Inflammatory macrophage treated with lipopolysaccharide for 1 hour (primary cell): ENCODE results near the gene SERGEF.

Experiments
- DNase-seq, 2 donors: peaks; one replicate each; pipeline ENCODE4 v3.0.0-alpha.2; 2020 to 2022

SERGEF gene

DNA sequence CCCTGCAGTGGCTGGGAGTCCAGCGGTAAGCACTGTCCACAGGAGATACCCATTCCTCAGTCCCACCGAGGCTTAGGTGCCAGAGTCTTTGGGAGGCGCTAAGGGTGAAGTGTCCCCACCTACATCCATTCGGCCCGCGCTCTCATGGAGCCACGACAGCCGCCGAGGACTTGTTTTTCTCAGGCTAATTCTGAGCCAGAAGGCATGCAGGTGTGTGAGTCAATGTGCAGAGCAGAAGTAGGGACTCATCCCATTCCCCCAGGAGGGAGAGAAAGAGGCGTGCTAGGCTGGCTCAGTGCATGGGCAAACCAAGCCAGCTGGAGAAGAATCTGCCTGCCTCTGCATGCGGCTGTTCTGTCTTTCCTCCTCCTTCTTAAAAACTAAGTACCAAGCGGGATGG lies 231.6 kb downstream of the SERGEF start:
- no peak for DNase-seq

DNA sequence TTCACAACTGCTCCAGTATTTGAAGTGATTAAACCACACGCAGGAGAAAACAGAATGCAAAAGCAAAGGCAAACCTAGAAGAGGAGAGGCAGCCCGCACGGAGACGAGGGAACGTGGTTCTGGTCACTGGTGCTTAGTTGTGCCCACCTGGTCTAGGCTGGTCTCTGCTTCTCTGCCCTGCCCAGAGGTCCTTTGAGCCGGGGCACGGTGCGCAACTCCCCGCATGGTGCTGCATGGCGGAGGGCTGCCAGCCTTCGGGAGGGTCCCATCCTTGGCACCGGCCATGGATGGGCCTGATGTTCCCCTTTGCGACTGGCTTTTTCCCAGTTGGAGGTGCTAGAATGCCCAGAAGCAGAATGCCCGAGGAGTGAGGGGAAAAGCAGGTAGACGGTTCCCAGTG lies 232.2 kb downstream of the SERGEF start:
- DNase-seq = no peak

DNA sequence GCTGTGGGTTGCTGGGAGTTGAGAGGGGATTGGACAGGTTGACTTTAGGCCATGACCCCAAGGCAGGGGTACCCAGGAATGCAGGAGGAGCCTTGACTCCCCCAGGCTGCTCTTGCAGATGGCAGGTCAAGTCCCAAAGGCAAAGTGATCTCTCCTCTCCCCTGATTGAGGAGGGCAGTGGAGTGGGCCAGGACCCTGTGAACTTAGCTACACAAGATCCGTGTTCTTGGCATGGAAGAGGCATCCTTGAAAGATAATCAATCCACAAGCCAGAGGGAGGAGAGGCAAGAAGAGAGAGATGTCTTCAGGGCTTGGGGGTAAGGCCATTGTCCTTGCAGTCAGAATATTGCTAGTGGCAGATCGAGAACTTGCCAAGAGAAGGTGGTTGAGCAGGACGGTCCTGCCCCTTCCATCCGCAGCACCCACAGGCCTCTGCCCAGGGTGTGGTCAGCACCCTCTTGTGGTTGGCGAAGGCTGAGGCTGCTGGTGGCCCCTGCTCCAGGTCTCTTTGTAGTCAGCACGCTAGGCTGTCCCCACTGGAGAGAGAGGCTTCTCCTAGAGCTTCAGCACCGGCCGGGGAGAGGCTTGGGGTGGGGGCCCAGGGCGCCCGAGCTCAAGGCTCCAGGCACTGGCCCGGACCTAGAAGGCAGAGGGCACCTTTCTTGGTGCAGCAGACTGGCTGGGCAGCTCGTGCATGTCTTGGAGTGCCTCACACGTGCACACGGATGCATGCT lies 232.8 kb downstream of the SERGEF start:
- DNase-seq = no peak

DNA sequence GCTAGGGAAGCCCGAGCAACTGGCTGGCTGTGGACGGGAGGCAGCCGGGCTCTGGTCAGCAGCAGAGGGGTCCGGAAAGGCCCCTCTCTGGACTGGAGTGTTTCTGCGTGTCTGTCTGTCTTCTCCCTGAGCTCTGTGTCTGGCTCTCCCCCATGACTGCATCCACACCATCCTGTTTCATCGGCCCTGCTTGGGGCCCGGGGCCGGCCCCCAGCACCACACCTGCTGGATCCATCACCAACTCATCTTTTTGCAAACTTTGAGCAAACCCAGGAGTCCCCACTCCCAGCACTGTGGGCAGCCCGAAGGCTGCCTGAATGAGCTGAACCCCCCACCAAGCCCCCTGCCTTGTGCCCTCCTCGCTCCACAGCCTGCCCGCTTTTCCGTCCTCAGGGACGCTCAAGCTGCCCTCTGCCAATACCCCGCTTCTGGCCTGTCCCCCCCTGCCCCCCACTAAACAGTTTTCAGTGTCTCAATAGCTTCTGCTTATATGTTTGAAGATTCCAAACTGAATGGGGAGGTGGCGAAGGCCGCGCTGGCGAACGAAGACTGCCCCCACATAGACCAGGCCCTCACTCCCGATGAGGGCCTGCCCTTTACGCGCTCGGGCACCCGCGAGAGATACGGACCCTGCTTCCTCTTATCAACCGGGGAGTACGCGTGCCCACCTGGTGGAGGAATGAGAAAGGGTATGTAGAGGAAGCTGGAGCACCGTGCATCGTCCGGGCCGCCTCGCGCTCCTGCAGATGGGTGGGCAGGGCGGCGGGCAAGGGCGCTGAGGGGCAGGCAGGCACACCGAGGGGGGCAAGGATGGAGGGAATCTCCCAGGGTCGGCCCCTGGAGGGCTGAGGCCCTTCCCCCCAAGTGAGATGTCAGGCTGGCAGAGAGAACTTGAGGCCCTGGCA lies 233.6 kb downstream of the SERGEF start:
- DNase-seq = no peak

DNA sequence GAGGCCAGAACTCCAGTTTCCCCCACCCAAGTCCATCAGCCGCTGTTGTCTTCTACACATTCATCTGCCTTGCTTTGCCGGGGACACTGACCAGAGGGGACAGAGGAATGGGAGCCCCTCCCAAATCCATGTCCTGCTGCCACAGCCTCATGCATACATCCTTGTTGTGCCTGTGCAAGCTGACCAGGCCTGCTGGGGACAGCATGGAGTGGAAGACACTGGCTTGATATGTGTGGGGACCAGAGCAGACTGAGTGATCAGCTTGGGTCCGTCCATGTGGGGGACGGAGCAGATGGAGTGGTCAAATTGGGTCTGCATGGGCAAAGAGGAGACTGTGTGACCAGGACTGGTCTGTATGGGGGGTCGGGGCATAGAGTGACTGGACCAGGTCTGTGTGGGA lies 234.5 kb downstream of the SERGEF start:
- no peak for DNase-seq

DNA sequence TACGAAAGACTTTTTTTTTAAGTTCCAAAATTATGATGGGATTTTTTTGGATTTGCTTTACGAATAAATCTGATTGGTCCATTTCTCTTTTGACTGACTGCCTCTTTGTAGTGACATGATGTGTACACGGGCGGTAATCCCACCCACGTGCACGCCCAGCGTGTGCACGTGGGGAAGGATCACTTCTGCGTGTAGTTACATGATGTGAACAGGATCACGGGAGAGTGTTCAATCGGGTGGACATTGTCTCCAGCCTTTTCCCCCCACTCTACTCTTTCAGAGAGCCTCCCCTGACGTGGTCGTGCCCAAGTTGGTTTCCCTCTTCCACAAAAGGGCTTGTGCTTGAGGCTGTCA lies 235.1 kb downstream of the SERGEF start:
- DNase-seq = no peak

DNA sequence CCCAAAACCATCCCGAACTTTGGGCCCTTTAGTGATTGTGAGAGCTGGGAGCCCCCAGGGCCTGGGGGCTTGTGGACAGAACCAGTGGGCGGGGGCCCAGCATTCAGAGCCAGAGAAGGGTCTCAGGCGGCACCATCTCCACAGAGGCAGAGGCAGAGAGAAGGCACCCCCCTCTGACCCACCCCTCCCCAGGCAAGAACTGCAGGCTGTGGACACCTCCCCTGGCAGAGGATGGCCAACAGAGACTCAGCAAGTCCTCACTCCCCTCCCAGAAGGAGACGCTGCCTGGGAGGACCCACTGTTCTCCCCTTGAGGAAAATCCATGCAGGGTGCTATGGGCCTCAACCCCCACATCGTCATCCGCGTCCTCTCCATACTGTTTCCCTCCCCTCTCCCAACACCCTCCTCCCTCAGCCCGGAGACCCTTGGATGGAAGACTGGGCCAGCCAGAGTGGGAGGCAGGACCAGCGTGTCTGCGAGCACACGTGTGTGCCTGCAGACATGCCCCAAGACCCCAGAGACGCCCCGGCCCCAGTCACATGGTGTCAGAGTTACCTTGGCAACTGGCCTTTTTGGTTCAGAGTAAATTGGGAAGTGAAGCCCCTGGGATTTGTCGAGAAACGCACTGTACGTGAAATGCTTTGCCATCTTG lies 235.6 kb downstream of the SERGEF start:
- no peak for DNase-seq

DNA sequence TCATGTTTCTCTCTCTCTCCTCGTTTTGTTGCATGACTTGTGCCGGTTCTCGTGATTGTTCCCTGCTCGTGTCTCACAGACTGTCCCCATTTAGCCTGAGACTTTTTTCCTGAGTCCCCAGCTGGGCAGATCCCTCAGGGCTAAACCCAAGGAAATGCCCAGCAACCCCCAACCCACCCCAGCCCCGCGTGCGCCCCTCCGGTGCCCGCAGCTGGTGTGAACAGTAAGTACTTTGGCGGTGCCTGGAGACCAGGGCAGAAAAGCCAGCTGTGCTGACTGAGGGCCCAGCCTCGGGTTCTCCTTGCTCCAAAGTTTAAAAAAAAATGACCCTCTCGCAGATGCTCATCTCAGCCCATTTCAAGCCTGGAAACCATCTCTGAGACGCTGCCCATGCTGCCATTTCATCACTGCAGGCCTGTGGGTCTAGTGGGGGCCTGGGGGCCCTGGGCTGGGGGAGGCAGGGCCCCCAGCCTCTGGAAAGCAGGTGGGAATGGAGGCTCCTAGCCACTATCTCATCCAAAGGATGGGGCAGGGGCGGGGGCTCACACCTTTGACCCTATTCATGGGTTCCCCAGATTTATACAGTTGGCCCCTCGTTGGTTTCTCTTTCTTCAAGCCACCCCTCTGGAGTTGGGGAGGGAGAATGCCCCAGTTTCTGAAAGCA lies 236.5 kb downstream of the SERGEF start:
- no peak for DNase-seq

DNA sequence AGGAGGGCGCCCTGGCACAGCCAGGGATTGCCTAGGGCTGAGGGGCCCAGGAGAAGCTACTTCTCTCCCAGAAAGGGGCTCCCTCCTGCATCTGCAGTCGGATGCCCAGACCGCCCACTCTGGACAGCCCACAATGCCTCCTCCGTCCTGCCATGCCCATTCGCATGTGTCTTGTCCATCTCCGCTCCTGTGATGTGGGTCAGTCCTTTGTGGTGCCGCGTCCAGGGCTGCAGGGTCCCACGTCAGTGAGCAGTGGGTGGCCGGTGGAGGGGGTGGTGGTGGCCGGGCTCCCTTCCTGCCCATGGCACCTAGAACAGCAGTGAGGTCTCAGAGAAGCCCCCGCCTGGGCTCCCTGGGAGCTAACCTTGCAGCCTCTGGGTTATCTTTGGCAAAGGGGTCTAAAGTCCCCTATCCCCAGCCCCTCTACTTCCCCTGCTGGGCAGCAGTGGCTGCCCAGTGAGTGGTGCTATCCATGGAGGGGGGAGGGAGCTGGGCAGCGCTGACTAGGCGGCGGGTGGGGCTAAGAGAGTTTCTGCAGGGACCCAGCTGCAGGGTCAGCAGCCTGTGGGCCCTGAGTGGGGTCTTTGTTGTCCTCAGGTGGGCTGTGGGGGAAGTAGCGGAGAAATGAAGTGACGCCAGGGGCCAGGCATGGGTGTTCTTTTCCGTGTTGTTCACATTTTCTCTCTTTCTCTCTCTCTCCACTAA lies 237.2 kb downstream of the SERGEF start:
- DNase-seq = no peak

DNA sequence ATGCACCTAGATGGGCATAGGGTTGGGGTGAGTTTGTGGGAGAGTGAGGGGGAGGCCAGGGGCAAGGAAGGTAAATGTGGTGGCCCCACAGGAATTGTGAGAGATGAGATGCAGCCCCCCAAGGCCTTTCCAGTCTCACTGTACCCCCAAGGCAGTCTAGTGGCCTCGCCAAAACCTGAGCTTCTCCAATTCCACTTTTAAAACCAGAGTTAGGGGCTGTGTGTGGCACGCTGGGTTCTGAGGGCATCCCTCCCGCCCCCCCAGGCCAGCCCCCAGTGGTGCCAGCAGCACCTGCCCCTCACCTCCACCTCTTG lies 237.9 kb downstream of the SERGEF start:
- no peak for DNase-seq

DNA sequence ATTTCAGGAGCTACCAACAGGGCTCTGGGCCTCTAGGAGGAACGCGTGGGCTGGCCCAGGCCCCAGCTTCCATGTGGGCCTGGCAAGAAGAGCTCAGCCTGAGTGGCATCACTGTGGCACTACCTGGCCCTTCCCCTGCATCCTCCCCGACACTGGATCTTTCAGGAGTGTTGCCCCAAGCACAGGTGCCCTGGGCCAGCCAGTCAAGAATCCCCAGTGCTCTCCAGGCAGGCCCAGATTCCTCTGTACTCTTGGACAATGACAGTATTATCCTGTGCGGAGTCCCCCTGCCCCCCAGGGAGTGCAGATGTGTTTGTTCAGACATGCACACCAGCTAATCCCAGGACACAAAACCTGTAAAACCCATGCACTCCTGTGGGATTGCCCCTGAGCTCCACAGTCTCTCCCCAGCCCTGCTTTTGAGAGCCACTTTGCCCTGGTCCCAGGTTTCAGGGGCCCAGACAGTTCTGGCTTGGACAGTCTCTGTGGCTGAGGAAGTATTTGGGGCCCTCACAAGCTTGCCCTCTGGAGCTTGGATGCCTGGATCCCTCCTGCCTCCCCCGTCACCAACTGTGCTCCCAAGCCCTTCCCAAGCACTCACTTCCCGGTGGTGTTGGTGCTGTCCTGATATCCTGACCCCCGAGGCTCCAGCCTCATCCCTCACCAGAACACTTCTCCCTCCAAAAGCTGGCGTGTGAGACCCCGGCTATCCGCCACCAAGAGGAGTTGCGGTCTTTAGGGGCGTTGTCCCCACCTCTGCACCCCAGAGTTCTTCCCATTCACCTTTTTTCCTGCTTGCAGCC lies 238.4 kb downstream of the SERGEF start:
- no peak for DNase-seq

DNA sequence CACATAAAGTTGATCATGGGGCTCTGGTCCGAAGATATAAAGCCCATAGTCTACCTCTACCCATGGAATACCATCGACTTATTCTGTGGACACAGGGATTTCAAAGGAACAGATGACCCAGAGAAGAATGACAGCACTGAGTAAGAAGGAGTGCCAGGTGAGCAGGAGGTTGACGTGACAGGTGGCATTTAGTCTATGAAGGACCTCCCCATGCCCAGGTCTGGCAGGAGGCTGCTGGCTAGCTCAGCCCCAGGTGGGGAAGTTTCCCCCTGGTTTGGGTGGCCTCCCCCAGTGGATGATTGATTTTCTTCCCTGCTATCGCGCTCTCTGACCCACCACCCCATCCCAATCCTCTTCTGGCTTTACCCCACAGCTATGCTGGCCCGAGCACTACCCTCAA lies 239.2 kb downstream of the SERGEF start:
- DNase-seq = no peak

DNA sequence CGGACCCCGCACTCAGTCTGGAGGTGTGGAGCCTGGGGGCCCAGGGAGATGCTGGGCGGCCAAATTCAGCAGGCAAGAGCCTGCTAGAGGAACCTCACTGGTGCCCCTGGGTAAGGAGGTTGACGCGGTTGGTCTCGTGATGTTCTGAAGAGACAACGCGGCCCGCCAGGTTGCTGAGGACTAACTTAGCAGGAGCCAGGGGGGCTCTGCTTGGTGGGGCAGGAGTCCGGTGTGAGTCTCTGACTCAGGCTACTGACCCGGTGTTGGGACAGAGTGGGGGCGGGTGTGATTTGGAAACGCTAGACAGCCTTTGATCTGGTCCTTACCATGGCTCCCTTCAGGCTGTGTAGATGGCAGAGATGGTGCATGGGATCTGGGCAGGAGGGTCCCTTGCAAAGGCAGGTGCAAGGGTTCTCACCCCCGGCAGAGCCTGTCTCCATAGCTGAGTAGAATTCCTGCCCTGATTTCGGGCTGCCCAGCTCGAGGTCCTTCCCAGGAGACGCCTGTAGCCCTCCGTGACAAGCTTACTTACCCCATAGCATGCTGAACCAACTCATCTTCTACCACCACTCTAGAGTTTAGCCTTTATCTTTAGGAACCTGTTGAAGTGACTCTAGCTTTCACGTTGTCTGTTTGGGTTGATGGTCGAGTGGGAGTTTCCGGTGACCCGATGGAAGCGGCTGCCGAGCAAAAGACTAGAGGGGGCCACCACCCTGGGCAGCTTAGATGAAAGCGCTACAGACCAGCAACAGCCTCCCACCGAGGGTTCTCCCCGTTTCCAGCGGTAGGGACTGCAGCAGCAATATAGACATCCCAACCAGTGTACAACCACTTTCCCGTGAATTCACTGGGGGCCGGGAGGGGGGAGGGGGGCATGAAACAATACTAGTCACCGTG lies 239.9 kb downstream of the SERGEF start:
- DNase-seq = no peak

DNA sequence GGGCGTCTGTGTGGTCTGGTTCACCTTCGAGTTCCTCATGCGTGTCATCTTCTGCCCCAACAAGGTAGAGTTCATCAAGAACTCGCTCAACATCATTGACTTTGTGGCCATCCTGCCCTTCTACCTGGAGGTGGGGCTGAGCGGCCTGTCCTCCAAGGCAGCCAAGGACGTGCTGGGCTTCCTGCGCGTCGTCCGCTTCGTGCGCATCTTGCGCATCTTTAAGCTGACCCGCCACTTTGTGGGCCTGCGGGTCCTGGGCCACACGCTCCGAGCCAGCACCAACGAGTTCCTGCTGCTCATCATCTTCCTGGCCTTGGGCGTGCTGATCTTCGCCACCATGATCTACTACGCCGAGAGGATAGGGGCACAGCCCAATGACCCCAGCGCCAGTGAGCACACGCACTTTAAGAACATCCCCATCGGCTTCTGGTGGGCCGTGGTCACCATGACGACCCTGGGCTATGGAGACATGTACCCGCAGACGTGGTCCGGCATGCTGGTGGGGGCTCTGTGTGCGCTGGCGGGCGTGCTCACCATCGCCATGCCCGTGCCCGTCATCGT lies 240.9 kb downstream of the SERGEF start:
- DNase-seq = no peak

DNA sequence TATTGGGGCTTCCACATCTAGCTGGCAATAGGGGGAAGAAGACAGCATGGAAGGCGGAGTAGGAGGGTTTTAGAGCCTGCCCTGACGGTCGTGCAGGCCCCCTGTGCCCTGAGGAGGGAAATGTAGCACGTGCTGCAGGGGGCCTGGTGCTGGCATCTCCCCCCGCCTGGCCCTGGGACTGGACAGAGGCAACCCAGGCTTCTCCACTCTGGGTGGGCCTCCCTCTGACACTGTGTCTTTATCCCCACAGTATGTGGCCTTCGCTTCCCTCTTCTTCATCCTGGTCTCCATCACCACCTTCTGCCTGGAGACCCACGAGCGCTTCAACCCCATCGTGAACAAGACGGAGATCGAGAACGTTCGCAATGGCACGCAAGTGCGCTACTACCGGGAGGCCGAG lies 241.4 kb downstream of the SERGEF start:
- no peak for DNase-seq

DNA sequence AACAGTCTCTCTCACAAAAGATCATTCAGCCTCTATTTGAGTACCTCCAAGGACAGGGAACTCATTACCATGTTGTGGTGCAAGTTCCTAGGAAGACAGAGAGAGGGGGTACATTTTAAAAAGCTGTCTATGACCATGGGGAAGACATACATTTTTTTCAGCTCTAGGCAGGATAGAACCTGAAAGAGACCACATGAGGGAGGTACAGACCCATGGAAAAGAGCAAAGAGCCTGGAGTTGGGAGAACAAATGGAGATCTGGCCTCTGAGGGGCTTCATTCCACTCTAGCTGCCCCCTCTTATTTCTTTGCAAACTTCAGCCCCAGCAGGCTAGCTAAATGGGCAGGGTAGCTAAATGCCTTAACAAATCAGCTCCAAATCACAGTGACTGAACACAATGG lies 241.9 kb downstream of the SERGEF start:
- DNase-seq = no peak

DNA sequence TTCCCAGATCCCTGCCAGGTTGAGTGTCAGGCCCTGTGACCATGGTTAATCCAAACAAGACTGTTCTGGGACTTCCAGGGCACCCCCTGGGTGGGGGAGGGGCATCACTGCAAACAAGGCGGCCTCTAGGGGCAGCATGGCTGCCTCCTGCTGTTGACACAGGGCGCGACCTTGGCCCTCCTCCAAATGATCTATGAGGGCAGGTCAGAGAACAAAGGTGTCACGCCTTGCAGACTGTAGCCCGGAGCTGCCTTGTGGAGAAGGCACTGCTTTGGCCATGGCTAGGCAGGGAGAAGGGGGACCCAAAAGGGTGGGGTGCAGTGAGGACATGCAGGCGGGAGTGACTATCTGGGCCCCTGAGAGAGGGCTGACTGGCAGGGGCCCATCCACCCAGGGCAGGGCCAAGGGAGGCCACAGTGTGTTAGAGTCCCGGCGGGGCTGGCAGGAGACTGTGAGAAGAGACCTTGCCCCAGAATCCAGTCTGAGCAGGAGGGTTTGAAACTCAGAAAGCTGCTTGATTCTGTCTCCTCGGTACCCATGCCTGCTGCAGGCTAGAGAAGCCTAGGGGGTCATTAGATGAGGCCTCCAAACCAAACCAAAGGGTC lies 242.7 kb downstream of the SERGEF start:
- no peak for DNase-seq

DNA sequence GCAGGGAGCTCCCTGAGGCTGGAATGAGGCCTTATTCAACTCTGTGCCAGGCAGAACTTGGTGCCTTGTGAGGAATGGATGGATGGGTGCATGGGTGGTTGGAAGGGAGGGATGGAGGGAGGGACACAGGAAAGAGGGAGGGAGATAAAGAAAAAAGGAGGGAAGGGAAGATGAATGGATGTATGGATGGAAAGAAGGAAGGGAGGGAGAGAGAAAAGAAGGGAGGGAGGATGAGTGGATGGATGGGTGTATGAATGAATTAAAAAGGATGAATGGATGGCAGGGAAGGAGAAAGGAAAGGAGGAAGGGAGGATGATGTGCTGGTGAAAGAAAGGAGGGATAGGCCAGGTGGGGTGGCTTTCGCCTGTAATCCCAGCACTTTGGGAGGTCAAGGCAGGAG lies 243.6 kb downstream of the SERGEF start:
- DNase-seq = no peak

DNA sequence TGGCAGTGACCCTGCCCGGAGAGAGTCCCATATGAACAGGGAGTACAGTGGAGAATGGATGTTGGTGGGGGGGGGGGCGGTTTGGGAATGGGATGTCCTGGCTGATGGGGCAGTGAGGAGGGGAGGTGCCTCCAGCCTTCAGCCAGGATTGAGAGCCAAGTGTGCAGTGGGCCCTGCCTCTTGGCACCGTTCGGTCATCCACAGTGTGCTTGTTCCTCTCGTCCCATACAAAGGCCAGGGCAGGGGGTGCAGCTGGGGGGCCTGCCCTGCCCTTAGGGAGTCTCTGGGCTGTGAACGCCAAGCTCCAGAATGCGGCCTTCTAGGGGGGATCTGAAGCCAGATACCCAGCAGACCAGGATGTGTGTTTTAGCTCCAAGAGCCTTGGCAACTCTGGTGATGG lies 244.3 kb downstream of the SERGEF start:
- no peak for DNase-seq

DNA sequence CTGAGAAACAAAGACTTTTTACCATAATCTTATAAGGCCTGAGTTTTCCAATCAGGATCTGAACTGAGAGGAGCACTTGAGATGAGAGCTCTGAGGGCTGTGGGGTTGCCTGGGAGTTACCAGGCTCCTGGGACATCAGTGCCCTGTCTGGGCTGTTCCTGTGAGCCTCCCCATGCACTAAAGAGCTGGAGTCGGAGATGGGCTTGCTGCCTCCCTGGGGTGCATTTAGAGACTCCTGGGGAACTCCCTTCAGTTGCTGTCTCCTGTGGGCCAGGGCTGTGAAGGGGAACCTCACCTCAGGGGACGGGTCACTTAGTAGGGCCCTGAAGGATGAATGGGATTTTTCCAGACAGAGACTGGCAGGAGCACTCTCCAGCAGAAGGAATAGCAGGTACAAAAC lies 244.9 kb downstream of the SERGEF start:
- no peak for DNase-seq
